ENCODE data around the gene LIPI. TPM values are rescaled to one million over a fixed set of nuclear protein-coding genes. Genes with fewer than 3 reads are reported as not detected.
"Not testable (repeated sequence)": the region's sequence is repeated elsewhere in the genome, so short reads cannot be mapped to it uniquely, and the experiment has no call there.

The LIPI gene
- polyA plus RNA-seq, 3 donors: 0.27 to 0.81 (median 0.65) TPM

DNA sequence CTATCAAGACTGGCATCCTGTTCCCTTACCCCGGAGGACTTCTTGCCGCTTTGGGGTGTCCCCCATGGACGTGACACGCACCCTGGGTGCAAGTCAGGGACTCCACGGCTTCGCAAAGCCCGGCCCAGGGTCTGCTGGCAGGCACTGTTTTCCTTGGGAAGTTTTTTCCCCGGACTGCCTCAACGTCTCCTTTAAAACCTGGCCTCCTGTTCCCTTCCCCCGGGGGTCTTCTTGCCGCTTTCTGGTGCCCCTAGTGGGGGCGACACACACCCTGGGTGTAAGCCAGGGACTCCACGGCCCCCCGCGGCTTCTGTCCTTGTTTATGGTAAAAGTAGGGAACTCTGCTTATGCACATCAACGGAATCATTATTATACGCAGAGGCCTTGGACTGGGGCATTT lies 136.6 kb downstream of the LIPI start:
- no peak for DNase-seq

- DNase-seq: no peak
Measured at GRCh38 chr21:14073615-14074014, 137.1 kb downstream of the LIPI start.

- DNase-seq: no peak
Measured at GRCh38 chr21:14072761-14073535, 137.8 kb downstream of the LIPI start.

DNA sequence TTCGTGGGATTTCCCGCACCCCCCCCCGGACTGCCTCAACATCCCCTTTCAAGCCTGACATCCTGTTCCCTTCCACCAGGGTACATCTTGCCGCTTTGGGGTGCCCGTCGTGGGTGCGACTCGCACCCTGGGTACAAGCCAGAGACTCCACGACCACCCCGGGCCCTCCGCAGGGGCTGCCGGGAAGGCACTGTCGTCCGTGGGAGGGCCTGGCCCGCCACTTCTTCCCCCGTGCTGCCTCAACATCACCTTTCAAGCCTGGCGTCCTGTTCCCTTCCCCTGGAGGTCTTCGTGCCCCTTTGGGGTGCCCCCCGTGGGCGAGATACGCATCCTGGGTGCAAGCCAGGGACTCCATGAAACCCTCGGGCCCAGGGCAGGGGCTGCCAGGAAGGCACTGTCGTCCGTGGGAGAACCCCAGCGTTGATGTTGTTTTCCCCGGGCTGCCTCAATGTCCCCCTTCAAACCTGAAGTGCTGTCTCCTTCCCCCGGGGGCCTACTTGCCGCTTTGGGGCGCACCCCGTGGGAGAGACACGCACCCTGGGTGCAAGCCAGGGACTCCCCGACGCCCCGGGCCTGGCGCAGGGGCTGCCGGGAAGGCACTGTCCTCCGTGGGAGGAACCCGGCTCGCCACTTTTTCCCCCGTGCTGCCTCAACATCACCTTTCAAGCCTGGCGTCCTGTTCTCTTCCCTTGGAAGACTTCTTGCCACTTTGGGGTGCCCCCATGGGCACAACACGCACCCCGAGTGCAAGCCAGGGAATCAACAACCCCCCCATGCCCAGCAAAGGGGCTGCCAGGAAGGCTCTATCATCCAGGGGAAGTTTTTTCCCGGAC lies 138.6 kb downstream of the LIPI start:
- no peak for DNase-seq

DNA sequence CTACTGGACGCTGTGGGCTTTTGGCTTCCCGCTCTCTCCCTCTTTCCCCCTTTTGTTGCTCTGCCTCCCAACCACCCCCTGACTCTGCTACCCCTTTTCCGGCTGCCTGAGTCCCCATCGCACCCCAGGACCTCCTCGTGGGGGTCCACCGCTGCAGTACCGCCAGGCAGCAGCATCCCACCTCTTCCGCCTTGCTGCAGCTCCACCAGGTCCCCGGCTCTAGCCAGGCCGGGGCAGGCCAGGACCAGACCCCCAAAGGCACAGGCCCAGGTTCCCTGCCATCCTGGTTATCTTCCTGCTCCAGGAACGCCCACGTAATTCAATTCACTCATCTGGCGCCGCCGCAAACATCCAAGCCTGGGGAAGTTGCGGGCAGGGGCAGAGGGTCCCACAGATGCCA lies 139.8 kb downstream of the LIPI start:
- no peak for DNase-seq

DNA sequence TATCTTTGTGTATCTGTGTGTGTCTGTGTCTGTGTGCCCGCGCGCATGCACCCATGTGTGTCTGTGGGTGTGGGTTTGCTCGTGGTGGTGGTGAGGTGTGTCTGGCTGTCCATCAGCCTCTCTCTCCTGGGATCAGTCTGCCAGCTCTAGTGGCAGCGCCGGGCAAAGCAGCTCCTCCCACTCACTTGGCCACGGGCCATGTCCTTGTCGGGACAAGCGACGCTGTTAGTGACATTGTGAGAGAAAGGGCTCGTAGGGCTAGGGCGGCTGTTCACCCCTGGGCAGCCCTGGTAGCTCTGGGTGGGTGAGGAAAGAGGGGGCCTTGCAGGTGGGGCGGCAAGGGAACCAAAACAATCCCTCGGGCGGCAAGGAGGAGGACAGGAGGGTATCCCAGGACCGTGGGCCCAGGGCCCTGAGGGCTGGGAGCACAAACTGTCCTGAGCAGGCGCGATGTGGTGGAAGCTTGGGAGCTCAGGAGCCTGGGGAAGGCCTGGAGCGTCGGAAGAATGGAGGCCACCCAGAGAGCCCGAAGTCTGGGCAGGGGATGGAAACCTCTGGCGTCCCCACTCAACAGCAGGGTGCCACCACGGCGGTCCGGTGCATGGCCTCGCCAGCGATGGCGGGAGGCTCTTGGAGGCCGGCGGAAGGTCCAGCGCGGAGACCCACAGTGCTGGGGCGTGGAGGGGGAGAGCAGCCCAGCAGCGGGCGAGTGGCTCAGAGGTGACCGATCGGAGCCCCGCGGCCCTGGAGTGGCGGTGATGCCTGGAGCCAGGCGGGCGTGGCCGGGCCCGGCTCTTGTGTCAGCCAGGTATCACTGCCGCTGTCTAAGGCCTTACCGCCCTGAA lies 140.5 kb downstream of the LIPI start:
- DNase-seq: no peak

DNA sequence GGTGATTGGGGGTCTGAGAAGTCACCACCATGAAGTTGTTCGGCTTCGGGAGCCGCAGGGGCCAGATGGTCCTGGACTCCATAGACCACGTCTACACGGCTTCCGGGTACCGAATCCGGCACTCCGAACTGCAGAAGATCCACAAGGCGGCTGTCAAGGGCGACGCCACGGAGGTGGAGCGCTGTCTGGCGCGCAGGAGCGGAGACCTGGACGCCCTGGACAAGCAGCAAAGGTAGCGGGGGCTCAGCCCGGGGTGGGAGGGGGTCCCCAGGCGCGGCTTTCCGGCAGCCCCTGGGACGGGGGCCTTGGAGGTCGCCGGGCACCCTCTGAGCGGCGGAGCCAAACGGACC lies 146.5 kb downstream of the LIPI start:
- DNase-seq: no peak

DNA sequence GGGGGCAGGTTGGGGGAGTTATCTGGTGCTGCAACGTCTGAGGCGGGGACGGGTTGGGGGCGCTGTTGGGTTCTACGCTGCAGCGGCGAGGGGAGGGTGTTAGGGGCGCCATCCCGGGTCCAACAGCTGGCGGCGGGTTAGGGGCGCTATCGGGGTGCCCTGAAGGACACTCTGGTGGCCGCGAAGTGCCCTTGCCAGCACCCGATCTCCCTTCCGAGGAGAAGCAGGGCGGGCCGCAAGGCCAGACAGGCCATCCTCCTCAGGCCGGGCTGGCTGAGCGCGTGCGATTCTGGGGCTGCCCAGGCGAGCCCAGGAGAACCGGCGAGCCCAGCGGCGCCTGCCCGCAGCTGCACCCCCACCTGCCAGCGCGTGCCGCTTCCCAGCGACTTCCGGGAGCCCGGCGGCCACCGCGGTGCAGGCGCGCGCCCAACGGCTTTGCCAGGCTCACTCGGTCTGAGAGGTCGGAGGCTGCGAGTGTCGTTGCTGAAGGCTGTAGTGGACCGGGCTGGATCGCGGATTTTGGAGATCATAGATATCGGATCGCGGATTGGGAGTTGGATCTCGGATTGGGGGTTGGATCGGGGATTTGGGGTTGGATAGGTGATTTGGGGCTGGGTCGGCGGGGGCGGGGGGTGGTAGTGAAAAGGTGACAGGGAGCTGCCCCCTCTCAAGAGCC lies 147.0 kb downstream of the LIPI start:
- not testable (repeated sequence) for DNase-seq

- DNase-seq: not testable (repeated sequence)
Measured at GRCh38 chr21:14062684-14063083, 148.1 kb downstream of the LIPI start.

GRCh38 chr21:14061820-14062219 lies 148.9 kb downstream of the LIPI start:
- DNase-seq: not testable (repeated sequence)

- not testable (repeated sequence) for DNase-seq
Measured at GRCh38 chr21:14058995-14059627, 151.6 kb downstream of the LIPI start.

Other genes starting within 250 kb of the LIPI start
- gene RBM11, start 5.2 kb upstream of the LIPI start, polyA plus RNA-seq (ENCODE audit: insufficient read length in 3 of 3): 1 to 10 TPM; 2.9 to 5.0 (median 4.5) TPM
- gene HSPA13, start 172.2 kb upstream of the LIPI start, polyA plus RNA-seq (ENCODE audit: insufficient read length in 3 of 3): 10 to 100 TPM; 45.6 to 48.6 (median 45.8) TPM

All from renal pelvis (tissue), 4 donors.